ENCODE measurements around the gene OR7A5.
"Not testable (repeated sequence)": the region's sequence is repeated elsewhere in the genome, so short reads cannot be mapped to it uniquely, and the experiment has no call there.

OR7A5 gene

GRCh38 chr19:14817052-14817451 is 17.9 kb downstream of the OR7A5 start:
- Histone ChIP-seq H3K36me3 (ENCODE audit: insufficient read depth, low read depth, low read length) (no peaks in the 10 kb centered on the region), H3K9me3 (ENCODE audit: insufficient read depth, low read depth, low read length) (no peaks in the 10 kb centered on the region), H3K4me1 (ENCODE audit: insufficient read depth, low read length) (no peaks in the 10 kb centered on the region), H3K27ac (ENCODE audit: low read length) (no peak overlapping the region), H3K9ac (ENCODE audit: low read depth, low read length) (no peak overlapping the region), H3K4me3 (ENCODE audit: low read length) (no peak overlapping the region), H3K27me3 (ENCODE audit: insufficient read depth, low read length) (no peaks in the 10 kb centered on the region)

- Histone ChIP-seq H3K27ac (ENCODE audit: low read length) (no peak overlapping the region), H3K27me3 (ENCODE audit: insufficient read depth, low read length) (no peaks in the 10 kb centered on the region), H3K4me1 (ENCODE audit: insufficient read depth, low read length) (no peaks in the 10 kb centered on the region), H3K9ac (ENCODE audit: low read depth, low read length) (no peak overlapping the region), H3K4me3 (ENCODE audit: low read length) (no peak overlapping the region), H3K36me3 (ENCODE audit: insufficient read depth, low read depth, low read length) (no peaks in the 10 kb centered on the region), H3K9me3 (ENCODE audit: insufficient read depth, low read depth, low read length) (no peaks in the 10 kb centered on the region)
Measured at GRCh38 chr19:14814982-14815652, 19.9 kb downstream of the OR7A5 start.

- Histone ChIP-seq H3K9ac (ENCODE audit: low read depth, low read length) (no peak overlapping the region), H3K4me1 (ENCODE audit: insufficient read depth, low read length) (peaks cover 2% of the 10 kb centered on the region; the same call in 1 of the 2 replicates), H3K27ac (ENCODE audit: low read length) (no peak overlapping the region), H3K27me3 (ENCODE audit: insufficient read depth, low read length) (no peaks in the 10 kb centered on the region), H3K4me3 (ENCODE audit: low read length) (no peak overlapping the region), H3K9me3 (ENCODE audit: insufficient read depth, low read depth, low read length) (no peaks in the 10 kb centered on the region), H3K36me3 (ENCODE audit: insufficient read depth, low read depth, low read length) (no peaks in the 10 kb centered on the region)
Measured at GRCh38 chr19:14809272-14810057, 25.5 kb downstream of the OR7A5 start.

- H3K4me3 ChIP-seq (ENCODE audit: low read length) = no peak overlapping the region
- no peaks in the 10 kb centered on the region for H3K27me3 ChIP-seq (ENCODE audit: insufficient read depth, low read length)
- H3K27ac ChIP-seq (ENCODE audit: low read length) = no peak overlapping the region
- H3K9me3 ChIP-seq (ENCODE audit: insufficient read depth, low read depth, low read length) = no peaks in the 10 kb centered on the region
- peaks cover 4% of the 10 kb centered on the region; the same call in 1 of the 2 replicates for H3K4me1 ChIP-seq (ENCODE audit: insufficient read depth, low read length)
- no peak overlapping the region for H3K9ac ChIP-seq (ENCODE audit: low read depth, low read length)
- no peaks in the 10 kb centered on the region for H3K36me3 ChIP-seq (ENCODE audit: insufficient read depth, low read depth, low read length)
Measured at GRCh38 chr19:14804765-14805164, 30.2 kb downstream of the OR7A5 start.

- Histone ChIP-seq H3K9me3 (ENCODE audit: insufficient read depth, low read depth, low read length) (no peaks in the 10 kb centered on the region), H3K4me3 (ENCODE audit: low read length) (no peak overlapping the region), H3K27ac (ENCODE audit: low read length) (no peak overlapping the region), H3K27me3 (ENCODE audit: insufficient read depth, low read length) (no peaks in the 10 kb centered on the region), H3K4me1 (ENCODE audit: insufficient read depth, low read length) (no peaks in the 10 kb centered on the region), H3K36me3 (ENCODE audit: insufficient read depth, low read depth, low read length) (no peaks in the 10 kb centered on the region), H3K9ac (ENCODE audit: low read depth, low read length) (no peak overlapping the region)
Measured at GRCh38 chr19:14798760-14799159, 36.2 kb downstream of the OR7A5 start.

- no peaks in the 10 kb centered on the region for H3K27me3 ChIP-seq (ENCODE audit: insufficient read depth, low read length)
- H3K27ac ChIP-seq (ENCODE audit: low read length) = no peak overlapping the region
- no peaks in the 10 kb centered on the region for H3K9me3 ChIP-seq (ENCODE audit: insufficient read depth, low read depth, low read length)
Measured at GRCh38 chr19:14796021-14796420, 39.0 kb downstream of the OR7A5 start.

GRCh38 chr19:14795078-14795721 is 39.8 kb downstream of the OR7A5 start:
- no peak overlapping the region for H3K4me3 ChIP-seq (ENCODE audit: low read length)
- H3K9ac ChIP-seq (ENCODE audit: low read depth, low read length) = no peak overlapping the region
- H3K27me3 ChIP-seq (ENCODE audit: insufficient read depth, low read length) = no peaks in the 10 kb centered on the region
- H3K9me3 ChIP-seq (ENCODE audit: insufficient read depth, low read depth, low read length) = no peaks in the 10 kb centered on the region
- no peaks in the 10 kb centered on the region for H3K4me1 ChIP-seq (ENCODE audit: insufficient read depth, low read length)
- no peaks in the 10 kb centered on the region for H3K36me3 ChIP-seq (ENCODE audit: insufficient read depth, low read depth, low read length)
- no peak overlapping the region for H3K27ac ChIP-seq (ENCODE audit: low read length)

More at GRCh38 chr19:14796021-14796420, 39.0 kb downstream of the OR7A5 start:
- H3K4me1 ChIP-seq (ENCODE audit: insufficient read depth, low read length) = no peaks in the 10 kb centered on the region
- no peak overlapping the region for H3K9ac ChIP-seq (ENCODE audit: low read depth, low read length)
- no peak overlapping the region for H3K4me3 ChIP-seq (ENCODE audit: low read length)
- no peaks in the 10 kb centered on the region for H3K36me3 ChIP-seq (ENCODE audit: insufficient read depth, low read depth, low read length)

- H3K9me3 ChIP-seq (ENCODE audit: insufficient read depth, low read depth, low read length); H3K27me3 ChIP-seq (ENCODE audit: insufficient read depth, low read length); H3K36me3 ChIP-seq (ENCODE audit: insufficient read depth, low read depth, low read length); H3K4me1 ChIP-seq (ENCODE audit: insufficient read depth, low read length); H3K27ac ChIP-seq (ENCODE audit: low read length); H3K9ac ChIP-seq (ENCODE audit: low read depth, low read length); H3K4me3 ChIP-seq (ENCODE audit: low read length): not testable (repeated sequence)
Measured at GRCh38 chr19:14792250-14792649, 42.7 kb downstream of the OR7A5 start.

GRCh38 chr19:14786421-14786851 is 48.5 kb downstream of the OR7A5 start:
- Histone ChIP-seq H3K4me3 (ENCODE audit: low read length) (peak overlapping the region; percentile 50), H3K36me3 (ENCODE audit: insufficient read depth, low read depth, low read length) (no peaks in the 10 kb centered on the region), H3K27me3 (ENCODE audit: insufficient read depth, low read length) (no peaks in the 10 kb centered on the region), H3K9ac (ENCODE audit: low read depth, low read length) (no peak overlapping the region; the same call in 1 of the 2 replicates), H3K4me1 (ENCODE audit: insufficient read depth, low read length) (no peaks in the 10 kb centered on the region), H3K27ac (ENCODE audit: low read length) (no peak overlapping the region), H3K9me3 (ENCODE audit: insufficient read depth, low read depth, low read length) (no peaks in the 10 kb centered on the region)

GRCh38 chr19:14785102-14785793 is 49.7 kb downstream of the OR7A5 start:
- H3K27ac ChIP-seq (ENCODE audit: low read length); H3K36me3 ChIP-seq (ENCODE audit: insufficient read depth, low read depth, low read length); H3K27me3 ChIP-seq (ENCODE audit: insufficient read depth, low read length); H3K4me1 ChIP-seq (ENCODE audit: insufficient read depth, low read length); H3K9me3 ChIP-seq (ENCODE audit: insufficient read depth, low read depth, low read length); H3K4me3 ChIP-seq (ENCODE audit: low read length); H3K9ac ChIP-seq (ENCODE audit: low read depth, low read length): not testable (repeated sequence)

- not testable (repeated sequence) for H3K4me3 ChIP-seq (ENCODE audit: low read length); H3K27ac ChIP-seq (ENCODE audit: low read length); H3K9me3 ChIP-seq (ENCODE audit: insufficient read depth, low read depth, low read length); H3K4me1 ChIP-seq (ENCODE audit: insufficient read depth, low read length); H3K36me3 ChIP-seq (ENCODE audit: insufficient read depth, low read depth, low read length); H3K27me3 ChIP-seq (ENCODE audit: insufficient read depth, low read length); H3K9ac ChIP-seq (ENCODE audit: low read depth, low read length)
Measured at GRCh38 chr19:14784730-14785101, 50.3 kb downstream of the OR7A5 start.

Data from iPS-20b (cell line).